ENCODE results near the gene ATP8B4. TPM values are rescaled to one million over a fixed set of nuclear protein-coding genes. Genes with fewer than 3 reads are reported as not detected.

The ATP8B4 gene
- polyA plus RNA-seq, 3 donors: 6.1 to 9.6 (median 6.8) TPM

- 80% methylated on average over 1 of the region's 5 CpGs for WGBS (ENCODE audit: insufficient coverage)
- Histone ChIP-seq H3K36me3 (replicated peaks in 1 of 2; ENCODE audit: control insufficient read depth in 1 of 2, insufficient read depth in 2 of 2, low read length in 2 of 2) (peaks cover 70 to 85% of the 10 kb centered on the region in 2 donors), H4K20me1 (ENCODE audit: insufficient read depth, low read length) (no peaks in the 10 kb centered on the region), H3K27ac (ENCODE audit: low read depth in 1 of 2, low read length in 2 of 2) (peak overlapping the region in 1 of 2 donors; percentile 21), H3K4me1 (ENCODE audit: control insufficient read depth in 1 of 2, insufficient read depth in 2 of 2, low read length in 2 of 2) (no peaks in the 10 kb centered on the region), H3K27me3 (ENCODE audit: control insufficient read depth in 2 of 2, insufficient read depth in 2 of 2, low read length in 2 of 2) (no peaks in the 10 kb centered on the region), H3K9ac (ENCODE audit: insufficient read depth, low read length, poor library complexity, severe bottlenecking) (no peak overlapping the region), H3K9me3 (replicated peaks in 1 of 2; ENCODE audit: control insufficient read depth in 1 of 2, insufficient read depth in 1 of 2, low read length in 2 of 2) (no peaks in the 10 kb centered on the region), H3K4me2 (replicated peaks; ENCODE audit: extremely low read depth, low read length, poor library complexity, severe bottlenecking) (no peak overlapping the region), H3K79me2 (ENCODE audit: insufficient read depth, low read length) (no peaks in the 10 kb centered on the region), H3K4me3 (replicated peaks in 1 of 3; ENCODE audit: low read depth in 2 of 3, low read length in 3 of 3) (no peak overlapping the region), H2AFZ (ENCODE audit: insufficient read depth, low read depth, low read length, poor library complexity, severe bottlenecking) (no peak overlapping the region)
- intact Hi-C loops (cut with micrococcal nuclease): loop anchor here in 1 of 2 donors (10.0 kb wide), 1 partner anchor 267 kb away; no protein-coding TSS in a partner anchor
- peaks cover 63 to 69% of the 10 kb centered on the region in 2 donors for H3K36me3 Mint-ChIP-seq
- no peak for DNase-seq
- peaks cover 2% of the 10 kb centered on the region for H3K4me1 Mint-ChIP-seq
- no peak for TF ChIP-seq CTCF (IDR thresholded peaks at IDR 0.05)
- H3K27ac Mint-ChIP-seq: peak overlapping the region in 4 of 7 donors; percentile 18 to 63 (median 39)
- no peak overlapping the region for H3K4me3 Mint-ChIP-seq
- no peaks in the 10 kb centered on the region for H3K27me3 Mint-ChIP-seq (ENCODE audit: low read depth in 3 of 3)
- no peaks in the 10 kb centered on the region for H3K9me3 Mint-ChIP-seq
These were observed 241.0 kb downstream of the ATP8B4 start for GRCh38 chr15:49877873-49878521.

- Histone ChIP-seq H3K4me1 (ENCODE audit: control insufficient read depth in 1 of 2, insufficient read depth in 2 of 2, low read length in 2 of 2) (no peaks in the 10 kb centered on the region), H3K9ac (ENCODE audit: insufficient read depth, low read length, poor library complexity, severe bottlenecking) (no peak overlapping the region), H3K9me3 (replicated peaks in 1 of 2; ENCODE audit: control insufficient read depth in 1 of 2, insufficient read depth in 1 of 2, low read length in 2 of 2) (no peaks in the 10 kb centered on the region), H3K27me3 (ENCODE audit: control insufficient read depth in 2 of 2, insufficient read depth in 2 of 2, low read length in 2 of 2) (no peaks in the 10 kb centered on the region), H3K79me2 (ENCODE audit: insufficient read depth, low read length) (no peaks in the 10 kb centered on the region), H2AFZ (ENCODE audit: insufficient read depth, low read depth, low read length, poor library complexity, severe bottlenecking) (no peak overlapping the region), H3K4me2 (replicated peaks; ENCODE audit: extremely low read depth, low read length, poor library complexity, severe bottlenecking) (no peak overlapping the region), H4K20me1 (ENCODE audit: insufficient read depth, low read length) (no peaks in the 10 kb centered on the region), H3K27ac (ENCODE audit: low read depth in 1 of 2, low read length in 2 of 2) (peak overlapping the region in 1 of 2 donors; percentile 21), H3K36me3 (replicated peaks in 1 of 2; ENCODE audit: control insufficient read depth in 1 of 2, insufficient read depth in 2 of 2, low read length in 2 of 2) (peaks cover 73 to 88% of the 10 kb centered on the region in 2 donors), H3K4me3 (replicated peaks in 1 of 3; ENCODE audit: low read depth in 2 of 3, low read length in 3 of 3) (no peak overlapping the region)
- WGBS (ENCODE audit: insufficient coverage): 100% methylated on average over 1 of the region's 7 CpGs
- Mint-ChIP-seq H3K4me3 (no peak overlapping the region), H3K27ac (peak overlapping the region in 4 of 7 donors; percentile 3 to 74 (median 23)), H3K9me3 (no peaks in the 10 kb centered on the region), H3K36me3 (peaks cover 63 to 67% of the 10 kb centered on the region in 2 donors), H3K4me1 (peaks cover 2% of the 10 kb centered on the region), H3K27me3 (ENCODE audit: low read depth in 3 of 3) (no peaks in the 10 kb centered on the region)
- TF ChIP-seq CTCF (IDR thresholded peaks at IDR 0.05): no peak
- no peak for DNase-seq
- intact Hi-C loops (cut with micrococcal nuclease): loop anchor here in 1 of 2 donors (10.0 kb wide), 1 partner anchor 268 kb away; no protein-coding TSS in a partner anchor
These were observed 241.7 kb downstream of the ATP8B4 start for GRCh38 chr15:49877117-49877872.

All from CD14-positive monocyte (primary cell).